Breast epithelium (tissue), 3 donors: ENCODE results near the gene BEAN1.

ENCODE experiments used
- POLR2A ChIP-seq: fragments of 450-650 bp; IDR thresholded peaks from one replicate; pipeline ENCODE4 v1.6.1; 2016; ENCODE audit warnings: antibody characterized with exemption, mild to moderate bottlenecking, moderate library complexity
- POLR2AphosphoS5 ChIP-seq, 3 donors: sonication (generic); formaldehyde crosslinking; IDR thresholded peaks; one replicate each; pipeline ENCODE4 v1.6.1; 2017; ENCODE audit warnings: antibody characterized with exemption in 3 of 3
- TF ChIP-seq, protein P1 (sequence below), 3 donors: fragments of 450-650 bp; IDR thresholded peaks; one replicate each; pipeline ENCODE4 v1.5.1; 2016 to 2017; ENCODE audit warnings: antibody characterized with exemption in 3 of 3, mild to moderate bottlenecking in 3 of 3, moderate library complexity in 3 of 3

GRCh38 chr16:66428682-66429251 lies 1.7 kb downstream of the BEAN1 start:
- TF ChIP-seq, protein P1, sequence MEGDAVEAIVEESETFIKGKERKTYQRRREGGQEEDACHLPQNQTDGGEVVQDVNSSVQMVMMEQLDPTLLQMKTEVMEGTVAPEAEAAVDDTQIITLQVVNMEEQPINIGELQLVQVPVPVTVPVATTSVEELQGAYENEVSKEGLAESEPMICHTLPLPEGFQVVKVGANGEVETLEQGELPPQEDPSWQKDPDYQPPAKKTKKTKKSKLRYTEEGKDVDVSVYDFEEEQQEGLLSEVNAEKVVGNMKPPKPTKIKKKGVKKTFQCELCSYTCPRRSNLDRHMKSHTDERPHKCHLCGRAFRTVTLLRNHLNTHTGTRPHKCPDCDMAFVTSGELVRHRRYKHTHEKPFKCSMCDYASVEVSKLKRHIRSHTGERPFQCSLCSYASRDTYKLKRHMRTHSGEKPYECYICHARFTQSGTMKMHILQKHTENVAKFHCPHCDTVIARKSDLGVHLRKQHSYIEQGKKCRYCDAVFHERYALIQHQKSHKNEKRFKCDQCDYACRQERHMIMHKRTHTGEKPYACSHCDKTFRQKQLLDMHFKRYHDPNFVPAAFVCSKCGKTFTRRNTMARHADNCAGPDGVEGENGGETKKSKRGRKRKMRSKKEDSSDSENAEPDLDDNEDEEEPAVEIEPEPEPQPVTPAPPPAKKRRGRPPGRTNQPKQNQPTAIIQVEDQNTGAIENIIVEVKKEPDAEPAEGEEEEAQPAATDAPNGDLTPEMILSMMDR (IDR thresholded peaks at IDR 0.05): no peak
- TF ChIP-seq POLR2A (no peak), POLR2AphosphoS5 (IDR thresholded peaks at IDR 0.05) (no peak)
